Retinal pigment epithelial cell (primary cell): ENCODE data around the gene CTRB2.
"Not testable (repeated sequence)": the region's sequence is repeated elsewhere in the genome, so short reads cannot be mapped to it uniquely, and the experiment has no call there.

Experiments
- DNase-seq: peaks from one replicate; pipeline ENCODE4 v3.0.0-alpha.2; 2010; ENCODE audit warnings: low read depth
- H3K4me3 ChIP-seq: 2 replicates; pipeline ENCODE4 v1.5.1; 2011; ENCODE audit warnings: mild to moderate bottlenecking, low read length, control low read depth, moderate library complexity
- TF ChIP-seq, protein P1 (sequence below): conservative IDR thresholded peaks from 2 replicates; pipeline ENCODE4 v1.5.1; 2011; ENCODE audit warnings: low read depth, low read length, control low read depth, inconsistent platforms

CTRB2 gene

GRCh38 chr16:75216576-75216975, 9.6 kb upstream of the CTRB2 start:
- H3K4me3 ChIP-seq = no peak overlapping the region
- DNase-seq = no peak
- TF ChIP-seq, protein P1, sequence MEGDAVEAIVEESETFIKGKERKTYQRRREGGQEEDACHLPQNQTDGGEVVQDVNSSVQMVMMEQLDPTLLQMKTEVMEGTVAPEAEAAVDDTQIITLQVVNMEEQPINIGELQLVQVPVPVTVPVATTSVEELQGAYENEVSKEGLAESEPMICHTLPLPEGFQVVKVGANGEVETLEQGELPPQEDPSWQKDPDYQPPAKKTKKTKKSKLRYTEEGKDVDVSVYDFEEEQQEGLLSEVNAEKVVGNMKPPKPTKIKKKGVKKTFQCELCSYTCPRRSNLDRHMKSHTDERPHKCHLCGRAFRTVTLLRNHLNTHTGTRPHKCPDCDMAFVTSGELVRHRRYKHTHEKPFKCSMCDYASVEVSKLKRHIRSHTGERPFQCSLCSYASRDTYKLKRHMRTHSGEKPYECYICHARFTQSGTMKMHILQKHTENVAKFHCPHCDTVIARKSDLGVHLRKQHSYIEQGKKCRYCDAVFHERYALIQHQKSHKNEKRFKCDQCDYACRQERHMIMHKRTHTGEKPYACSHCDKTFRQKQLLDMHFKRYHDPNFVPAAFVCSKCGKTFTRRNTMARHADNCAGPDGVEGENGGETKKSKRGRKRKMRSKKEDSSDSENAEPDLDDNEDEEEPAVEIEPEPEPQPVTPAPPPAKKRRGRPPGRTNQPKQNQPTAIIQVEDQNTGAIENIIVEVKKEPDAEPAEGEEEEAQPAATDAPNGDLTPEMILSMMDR = no peak

DNA sequence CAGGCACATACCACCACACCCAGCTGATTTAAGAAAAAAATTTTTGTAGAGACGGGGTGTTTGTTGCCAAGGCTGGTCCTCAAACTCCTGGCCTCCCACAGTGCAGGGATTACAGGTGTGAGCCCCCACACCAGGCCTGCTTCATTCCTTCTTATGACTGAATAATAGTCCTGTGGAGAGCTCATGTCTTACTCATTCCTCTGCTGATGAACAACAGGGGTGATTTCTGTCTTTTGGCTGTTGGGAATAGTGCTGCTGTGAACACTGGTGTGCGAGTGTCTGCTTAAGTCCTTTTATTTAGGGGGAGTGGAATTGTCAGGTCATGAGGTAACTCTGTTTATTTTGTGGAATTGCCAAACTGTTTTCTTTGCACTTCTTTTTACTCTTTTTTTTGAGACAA, 9.2 kb upstream of the CTRB2 start:
- TF ChIP-seq, protein P1 = no peak
- DNase-seq = no peak
- H3K4me3 ChIP-seq = no peak overlapping the region

DNA sequence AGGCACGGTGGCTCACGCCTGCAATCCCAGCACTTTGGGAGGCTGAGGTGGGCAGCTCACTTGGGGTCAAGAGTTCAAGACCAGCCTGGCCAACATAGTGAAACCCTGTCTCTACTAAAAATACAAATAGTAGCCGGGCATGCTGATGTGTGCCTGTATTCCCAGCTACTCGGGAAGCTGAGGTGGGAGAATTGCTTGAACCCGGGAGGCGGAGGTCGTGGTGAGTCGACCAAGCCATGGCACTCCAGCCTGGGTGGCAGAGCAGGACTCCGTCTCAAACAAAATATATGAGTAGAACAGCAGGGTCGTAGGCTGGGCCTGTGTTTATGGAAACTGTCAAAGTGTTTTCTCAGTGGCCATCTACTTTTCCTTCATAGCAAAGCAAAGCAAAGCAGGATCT, 4.3 kb upstream of the CTRB2 start:
- H3K4me3 ChIP-seq, DNase-seq: not testable (repeated sequence)

GRCh38 chr16:75209944-75210343, 3.0 kb upstream of the CTRB2 start:
- H3K4me3 ChIP-seq = no peak overlapping the region
- DNase-seq = no peak
- TF ChIP-seq, protein P1 = no peak

DNA sequence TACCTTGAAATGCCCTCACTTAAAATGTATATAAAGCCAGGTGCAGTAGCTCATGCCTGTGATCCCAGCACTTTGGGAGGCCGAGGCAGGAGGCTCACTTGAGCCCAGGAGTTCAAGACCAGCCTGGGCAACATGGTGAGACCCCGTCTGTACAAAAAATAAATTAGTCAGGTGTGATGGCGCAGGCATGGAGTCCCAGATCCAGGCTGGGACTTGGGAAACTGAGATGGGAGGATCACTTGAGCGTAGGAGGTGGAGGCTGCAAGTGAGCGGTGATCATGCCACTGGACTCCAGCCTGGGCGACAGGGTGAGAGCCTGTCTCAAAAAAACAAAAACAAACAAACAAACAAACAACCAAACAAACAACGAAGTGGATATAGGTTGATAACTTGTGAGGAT, 2.6 kb upstream of the CTRB2 start:
- H3K4me3 ChIP-seq, DNase-seq: not testable (repeated sequence)

GRCh38 chr16:75208861-75209505, 2.0 kb upstream of the CTRB2 start:
- TF ChIP-seq, protein P1 = no peak
- no peak overlapping the region for H3K4me3 ChIP-seq
- no peak for DNase-seq

- no peak overlapping the region for H3K4me3 ChIP-seq
- TF ChIP-seq, protein P1 = no peak
- no peak for DNase-seq
Measured at GRCh38 chr16:75208242-75208825, 1.4 kb upstream of the CTRB2 start.

DNA sequence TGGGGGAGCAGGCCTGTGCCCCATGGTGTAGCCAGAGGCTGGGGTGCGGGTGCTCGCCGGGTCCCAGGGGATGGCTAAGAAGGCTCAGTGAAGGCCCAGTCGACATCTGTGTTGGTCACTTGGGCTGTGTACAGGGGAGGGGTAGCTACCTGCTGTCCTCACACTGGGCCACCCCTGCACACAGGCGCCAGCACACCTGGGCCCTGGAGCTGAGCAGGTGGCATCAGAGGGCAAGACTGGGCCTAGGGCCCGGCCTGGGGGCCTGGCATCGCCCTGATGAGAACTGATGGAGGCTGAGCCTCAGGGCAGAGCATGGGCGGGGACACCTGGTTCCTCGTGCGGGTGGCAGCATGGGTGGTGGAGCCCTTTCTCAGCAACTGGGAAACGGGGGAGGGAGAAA, 870 bp upstream of the CTRB2 start:
- H3K4me3 ChIP-seq = no peak overlapping the region
- TF ChIP-seq, protein P1 = no peak
- DNase-seq = no peak

- not testable (repeated sequence) for DNase-seq, H3K4me3 ChIP-seq
Measured at GRCh38 chr16:75205961-75206748, 806 bp downstream of the CTRB2 start.

DNA sequence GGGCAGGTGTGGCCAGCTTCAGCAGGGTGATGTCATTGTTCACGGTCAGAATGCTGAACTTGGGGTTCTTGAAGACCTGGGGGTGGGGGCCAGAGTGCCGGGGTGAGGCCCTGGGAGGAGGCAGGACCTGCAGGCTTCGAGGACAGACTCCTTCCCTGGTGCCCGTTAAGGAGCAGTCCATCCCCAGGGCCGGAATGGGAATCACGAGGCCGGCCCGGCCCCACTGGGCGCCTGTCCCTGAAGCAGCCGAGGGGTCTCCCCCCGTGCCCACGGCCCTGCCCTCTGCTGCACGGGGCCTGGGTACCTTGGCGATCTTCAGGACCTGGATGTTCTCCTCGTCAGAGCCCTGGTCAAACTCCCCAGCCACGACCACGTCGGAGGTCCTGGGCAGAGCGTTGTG, 1.5 kb downstream of the CTRB2 start:
- DNase-seq = not testable (repeated sequence)

GRCh38 chr16:75204905-75205304, 2.1 kb downstream of the CTRB2 start:
- not testable (repeated sequence) for DNase-seq, H3K4me3 ChIP-seq

More for the DNA sequence above, 1.5 kb downstream of the CTRB2 start:
- not testable (repeated sequence) for H3K4me3 ChIP-seq
